Measurements from ENCODE around the gene ACAD11.

The ACAD11 gene

GRCh38 chr3:132629928-132630327 lies 29.7 kb downstream of the ACAD11 start:
- DNase-seq (ENCODE audit: low read depth) = peak; percentile 24
- no peak overlapping the region for H3K4me3 ChIP-seq (ENCODE audit: low read depth, low read length)
- TF ChIP-seq CTCF (IDR thresholded peaks at IDR 0.05; ENCODE audit: low read depth, low read length, missing control alignments) = no peak
- in situ Hi-C loops (cut with HindIII; ENCODE audit: low sequenced_read_pairs) = loop anchor here (25.0 kb wide), 1 partner anchor 93 kb away; no protein-coding TSS in a partner anchor

- H3K4me3 ChIP-seq (ENCODE audit: low read depth, low read length) = no peak overlapping the region
- DNase-seq (ENCODE audit: low read depth) = no peak
- no peak for TF ChIP-seq CTCF (IDR thresholded peaks at IDR 0.05; ENCODE audit: low read depth, low read length, missing control alignments)
- in situ Hi-C loops (cut with HindIII; ENCODE audit: low sequenced_read_pairs) = loop anchor here (25.0 kb wide), 1 partner anchor 91 kb away; no protein-coding TSS in a partner anchor
These were observed 31.5 kb downstream of the ACAD11 start for GRCh38 chr3:132628157-132628556.

GRCh38 chr3:132626955-132627354 lies 32.7 kb downstream of the ACAD11 start:
- TF ChIP-seq CTCF (IDR thresholded peaks at IDR 0.05; ENCODE audit: low read depth, low read length, missing control alignments) = no peak

GRCh38 chr3:132625613-132626012 lies 34.0 kb downstream of the ACAD11 start:
- in situ Hi-C loops (cut with HindIII; ENCODE audit: low sequenced_read_pairs) = loop anchor here (25.0 kb wide), 1 partner anchor 88 kb away; no protein-coding TSS in a partner anchor

More at GRCh38 chr3:132626955-132627354, 32.7 kb downstream of the ACAD11 start:
- no peak for DNase-seq (ENCODE audit: low read depth)
- H3K4me3 ChIP-seq (ENCODE audit: low read depth, low read length) = no peak overlapping the region
- in situ Hi-C loops (cut with HindIII; ENCODE audit: low sequenced_read_pairs) = loop anchor here (25.0 kb wide), 1 partner anchor 90 kb away; no protein-coding TSS in a partner anchor

GRCh38 chr3:132624790-132625189 lies 34.8 kb downstream of the ACAD11 start:
- no peak for DNase-seq (ENCODE audit: low read depth)
- H3K4me3 ChIP-seq (ENCODE audit: low read depth, low read length) = no peak overlapping the region
- TF ChIP-seq CTCF (IDR thresholded peaks at IDR 0.05; ENCODE audit: low read depth, low read length, missing control alignments) = no peak
- in situ Hi-C loops (cut with HindIII; ENCODE audit: low sequenced_read_pairs) = loop anchor here (25.0 kb wide), 1 partner anchor 87 kb away; no protein-coding TSS in a partner anchor

More at GRCh38 chr3:132625613-132626012, 34.0 kb downstream of the ACAD11 start:
- no peak for TF ChIP-seq CTCF (IDR thresholded peaks at IDR 0.05; ENCODE audit: low read depth, low read length, missing control alignments)
- no peak overlapping the region for H3K4me3 ChIP-seq (ENCODE audit: low read depth, low read length)
- no peak for DNase-seq (ENCODE audit: low read depth)

GRCh38 chr3:132623646-132624045 lies 36.0 kb downstream of the ACAD11 start:
- no peak for DNase-seq (ENCODE audit: low read depth)
- in situ Hi-C loops (cut with HindIII; ENCODE audit: low sequenced_read_pairs) = no loop called here
- no peak for TF ChIP-seq CTCF (IDR thresholded peaks at IDR 0.05; ENCODE audit: low read depth, low read length, missing control alignments)
- H3K4me3 ChIP-seq (ENCODE audit: low read depth, low read length) = no peak overlapping the region

All from astrocyte of the cerebellum (primary cell).